CD4-positive, alpha-beta T cell treated with Interleukin-6 for 4 hours (primary cell): Measurements from ENCODE around the gene SMTNL2.
"Not testable (repeated sequence)": the region's sequence is repeated elsewhere in the genome, so short reads cannot be mapped to it uniquely, and the experiment has no call there.

Experiments used
- DNase-seq: peaks from one replicate; pipeline ENCODE4 v3.0.0-alpha.2; 2020; ENCODE audit warnings: mixed read lengths

The SMTNL2 gene

GRCh38 chr17:4560837-4561256, 23.5 kb upstream of the SMTNL2 start:
- no peak for DNase-seq

GRCh38 chr17:4562015-4562969, 22.0 kb upstream of the SMTNL2 start:
- DNase-seq: no peak

- DNase-seq: peak; percentile 57
Measured at GRCh38 chr17:4565209-4566141, 18.9 kb upstream of the SMTNL2 start.

GRCh38 chr17:4566785-4567184, 17.5 kb upstream of the SMTNL2 start:
- DNase-seq: peak; percentile 47

GRCh38 chr17:4569591-4569990, 14.7 kb upstream of the SMTNL2 start:
- DNase-seq: no peak

DNA sequence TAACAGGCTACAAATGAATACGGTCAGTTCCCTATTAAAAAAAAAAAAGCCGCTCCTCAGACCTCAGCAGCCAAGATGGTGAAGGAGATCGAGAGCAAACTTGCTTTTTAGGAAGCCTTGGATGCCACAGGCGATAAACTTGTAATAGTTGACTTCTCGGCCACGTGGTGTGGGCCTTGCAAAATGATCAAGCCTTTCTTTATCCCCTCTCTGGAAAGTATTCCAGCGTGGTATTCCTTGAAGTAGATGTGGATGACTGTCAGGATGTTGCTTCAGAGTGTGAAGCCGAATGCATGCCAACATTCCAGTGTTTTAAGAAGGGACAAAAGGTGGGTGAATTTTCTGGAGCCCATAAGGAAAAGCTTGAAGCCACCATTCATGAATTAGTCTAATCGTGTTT, 12.2 kb upstream of the SMTNL2 start:
- DNase-seq: no peak

GRCh38 chr17:4573115-4573514, 11.2 kb upstream of the SMTNL2 start:
- DNase-seq: no peak

DNA sequence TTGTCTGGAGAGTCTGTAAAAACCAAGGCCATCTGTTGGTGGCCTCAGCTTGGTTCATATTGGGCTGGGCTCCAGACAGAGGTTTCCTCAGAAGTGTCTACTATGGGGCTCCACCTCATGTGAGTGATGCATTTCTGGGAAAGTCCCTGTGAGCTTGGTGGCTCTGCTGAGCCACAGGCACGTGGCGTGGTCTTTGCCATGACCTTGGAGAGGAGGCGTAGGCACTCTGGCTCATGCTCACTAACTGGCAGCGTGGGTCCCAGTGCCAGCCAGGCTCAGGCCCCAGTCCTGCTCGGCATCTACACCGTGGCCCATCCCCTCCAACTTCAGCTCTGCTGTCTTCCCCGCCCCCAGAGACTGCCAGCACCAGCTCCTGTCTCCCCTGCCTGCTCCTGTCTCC, 10.7 kb upstream of the SMTNL2 start:
- peak; percentile 14 for DNase-seq

DNA sequence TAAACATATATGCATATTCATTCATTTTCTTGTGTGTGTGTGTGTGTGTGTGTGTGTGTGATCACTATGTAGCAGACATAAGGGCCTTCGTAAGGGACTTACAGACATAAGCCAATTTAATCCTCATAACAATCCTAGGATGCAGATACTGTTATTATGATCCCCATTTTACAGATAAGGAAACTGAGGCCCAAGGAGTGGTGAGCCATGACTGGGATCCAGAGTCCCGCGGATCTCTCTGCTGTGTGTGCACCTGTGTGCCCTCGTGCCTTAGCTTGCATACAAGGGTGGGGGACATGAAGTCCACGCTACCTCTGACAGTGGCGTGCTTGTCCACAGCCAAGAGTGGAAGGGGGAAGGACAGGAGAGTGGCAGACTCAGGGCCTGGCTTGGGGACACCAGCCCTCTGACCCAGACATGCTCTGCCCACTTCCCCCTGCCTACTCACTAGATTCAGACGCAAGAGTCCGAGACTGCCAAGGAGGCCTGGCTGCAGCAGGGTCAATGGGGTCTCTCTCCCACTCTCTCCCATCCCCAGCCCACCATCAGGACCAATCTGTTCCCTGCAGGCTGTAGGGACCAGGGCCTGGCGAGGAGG, 9.8 kb upstream of the SMTNL2 start:
- no peak for DNase-seq

DNA sequence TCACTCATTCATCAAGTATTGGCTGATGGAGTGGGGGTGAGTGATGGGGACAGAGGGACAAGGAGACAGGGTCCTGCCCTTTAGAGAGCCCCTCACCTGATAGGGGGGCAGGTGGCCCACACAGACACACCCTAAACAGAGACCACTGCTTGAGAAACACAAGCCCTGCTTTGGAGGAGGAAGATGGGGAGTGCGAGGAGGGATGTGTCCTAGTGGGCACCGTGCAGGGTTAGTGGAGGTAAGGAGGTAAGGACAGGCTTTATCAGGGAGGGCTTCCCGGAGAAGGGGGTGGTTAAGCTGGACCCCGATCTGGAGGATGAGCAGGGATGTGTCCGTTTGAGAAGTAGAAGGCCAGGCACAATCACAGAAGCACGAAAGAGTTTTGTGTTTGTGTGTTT, 8.2 kb upstream of the SMTNL2 start:
- no peak for DNase-seq

DNA sequence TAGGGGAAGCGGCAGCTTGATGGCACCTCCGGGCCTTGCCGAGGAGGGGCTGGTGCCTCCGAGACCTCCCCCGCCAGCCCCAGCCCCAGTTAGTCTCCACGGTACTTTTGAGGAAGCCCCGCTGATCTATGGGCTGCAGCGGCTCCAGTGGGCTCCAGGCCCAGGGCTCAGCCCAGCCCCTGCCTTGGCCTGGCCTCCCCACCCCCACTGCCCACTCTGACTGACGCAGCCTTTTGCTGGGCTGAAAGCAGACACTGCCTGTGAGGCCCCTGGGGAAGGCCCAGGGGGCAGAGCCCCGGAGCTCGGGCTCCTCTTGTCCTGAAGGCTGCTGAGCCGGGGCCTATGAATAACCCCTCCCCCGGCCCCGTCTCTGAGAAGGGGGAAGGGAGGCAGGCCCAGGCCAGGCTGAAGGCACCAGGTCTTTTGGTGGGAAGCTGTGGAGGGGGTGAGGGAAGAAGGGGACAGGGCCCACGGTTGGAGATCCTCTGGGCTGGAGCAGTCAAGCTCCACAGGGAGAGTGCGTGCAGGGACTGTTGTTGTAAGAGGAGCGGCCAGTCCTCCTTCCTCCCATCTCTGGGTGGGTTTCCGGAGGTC, 7.5 kb upstream of the SMTNL2 start:
- no peak for DNase-seq

- DNase-seq: no peak
Measured at GRCh38 chr17:4577386-4577993, 6.8 kb upstream of the SMTNL2 start.

- DNase-seq: not testable (repeated sequence)
Measured at GRCh38 chr17:4578349-4578748, 6.0 kb upstream of the SMTNL2 start.

DNA sequence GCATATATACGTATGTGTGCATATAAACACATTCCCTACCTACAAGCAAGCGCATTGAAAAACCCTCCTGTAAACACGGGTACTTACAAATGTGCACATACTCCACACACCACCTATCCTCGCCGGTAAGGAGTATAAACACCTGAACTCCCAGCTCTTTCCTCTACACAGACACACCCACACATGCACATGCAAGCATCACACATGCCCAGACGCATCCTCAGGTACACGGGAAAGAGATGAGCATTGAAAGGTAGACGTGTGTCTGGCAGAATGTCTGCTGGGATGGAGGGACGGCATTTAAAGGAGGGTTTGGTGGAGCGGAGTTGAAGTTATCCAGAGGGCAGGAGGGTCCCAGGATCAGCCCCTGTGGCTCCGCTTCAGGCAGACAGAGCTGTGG, 4.7 kb upstream of the SMTNL2 start:
- no peak for DNase-seq

- DNase-seq: no peak
Measured at GRCh38 chr17:4580291-4580690, 4.0 kb upstream of the SMTNL2 start.

- no peak for DNase-seq
Measured at GRCh38 chr17:4582101-4582501, 2.2 kb upstream of the SMTNL2 start.

- no peak for DNase-seq
Measured at GRCh38 chr17:4582691-4583090, 1.6 kb upstream of the SMTNL2 start.

- no peak for DNase-seq
Measured at GRCh38 chr17:4583206-4583605, 1.1 kb upstream of the SMTNL2 start.

- DNase-seq: peak; percentile 9
Measured at GRCh38 chr17:4583782-4584100, 588 bp upstream of the SMTNL2 start.

- DNase-seq: no peak
Measured at GRCh38 chr17:4584917-4585637, 748 bp downstream of the SMTNL2 start.

- DNase-seq: no peak
Measured at GRCh38 chr17:4585638-4585994, 1.3 kb downstream of the SMTNL2 start.

- no peak for DNase-seq
Measured at GRCh38 chr17:4586043-4586442, 1.7 kb downstream of the SMTNL2 start.
